ENCODE results near the gene SEC14L6. TPM values are rescaled to one million over a fixed set of nuclear protein-coding genes. Genes with fewer than 3 reads are reported as not detected.

The SEC14L6 gene
- polyA plus RNA-seq, 1 donor (not counting 4 experiments of a cell fraction or from before 2014, with no cell fraction given) = not detected

DNA sequence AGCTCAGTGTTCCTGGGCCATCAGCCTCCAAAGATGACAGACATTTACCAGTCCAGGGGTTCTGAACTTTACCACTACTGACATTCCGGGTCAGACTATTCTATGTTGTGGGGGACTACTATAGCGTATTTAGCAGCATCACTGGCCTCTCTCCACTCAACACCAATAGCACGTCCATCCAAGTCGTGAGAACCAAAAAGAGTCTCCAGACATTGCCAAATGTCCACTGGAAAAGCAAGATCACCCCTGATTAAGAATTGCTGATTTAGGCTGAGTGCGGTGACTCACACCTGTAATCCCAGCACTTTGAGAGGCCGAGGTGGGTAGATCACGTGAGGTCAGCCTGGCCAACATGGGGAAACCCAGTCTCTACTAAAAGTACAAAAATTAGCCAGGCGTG is 39.9 kb upstream of the SEC14L6 start:
- Histone ChIP-seq H3K27ac (ENCODE audit: control insufficient read depth, insufficient read depth, low read length) (no peak overlapping the region), H3K4me1 (ENCODE audit: control insufficient read depth, extremely low read depth, insufficient read depth, low read length) (peaks cover 10% of the 10 kb centered on the region), H3K79me2 (ENCODE audit: control insufficient read depth, insufficient read depth, low read length) (peaks cover 34% of the 10 kb centered on the region), H3K4me2 (ENCODE audit: control insufficient read depth, extremely low read depth, insufficient read depth, low read depth, low read length) (no peak overlapping the region), H2AFZ (ENCODE audit: control insufficient read depth, low read length) (no peak overlapping the region), H3K4me3 (ENCODE audit: control insufficient read depth in 2 of 3, extremely low read depth in 1 of 3, insufficient read depth in 2 of 3, low read depth in 1 of 3, low read length in 3 of 3) (no peak overlapping the region), H3K27me3 (ENCODE audit: control insufficient read depth, extremely low read depth, insufficient read depth, low read length) (no peaks in the 10 kb centered on the region), H3K9ac (ENCODE audit: control insufficient read depth, extremely low read depth, insufficient read depth, low read length) (no peak overlapping the region), H4K20me1 (ENCODE audit: control insufficient read depth, extremely low read depth, insufficient read depth, low read length) (no peaks in the 10 kb centered on the region), H3K9me3 (ENCODE audit: control insufficient read depth, low read depth, low read length) (no peaks in the 10 kb centered on the region), H3K36me3 (ENCODE audit: control insufficient read depth in 2 of 2, extremely low read depth in 1 of 2, insufficient read depth in 2 of 2, low read length in 2 of 2) (peaks cover 62% of the 10 kb centered on the region in 2 experiments), H3K9me1 (ENCODE audit: control insufficient read depth, extremely low read depth, insufficient read depth, low read length) (no peaks in the 10 kb centered on the region)
- TF ChIP-seq, protein P1, sequence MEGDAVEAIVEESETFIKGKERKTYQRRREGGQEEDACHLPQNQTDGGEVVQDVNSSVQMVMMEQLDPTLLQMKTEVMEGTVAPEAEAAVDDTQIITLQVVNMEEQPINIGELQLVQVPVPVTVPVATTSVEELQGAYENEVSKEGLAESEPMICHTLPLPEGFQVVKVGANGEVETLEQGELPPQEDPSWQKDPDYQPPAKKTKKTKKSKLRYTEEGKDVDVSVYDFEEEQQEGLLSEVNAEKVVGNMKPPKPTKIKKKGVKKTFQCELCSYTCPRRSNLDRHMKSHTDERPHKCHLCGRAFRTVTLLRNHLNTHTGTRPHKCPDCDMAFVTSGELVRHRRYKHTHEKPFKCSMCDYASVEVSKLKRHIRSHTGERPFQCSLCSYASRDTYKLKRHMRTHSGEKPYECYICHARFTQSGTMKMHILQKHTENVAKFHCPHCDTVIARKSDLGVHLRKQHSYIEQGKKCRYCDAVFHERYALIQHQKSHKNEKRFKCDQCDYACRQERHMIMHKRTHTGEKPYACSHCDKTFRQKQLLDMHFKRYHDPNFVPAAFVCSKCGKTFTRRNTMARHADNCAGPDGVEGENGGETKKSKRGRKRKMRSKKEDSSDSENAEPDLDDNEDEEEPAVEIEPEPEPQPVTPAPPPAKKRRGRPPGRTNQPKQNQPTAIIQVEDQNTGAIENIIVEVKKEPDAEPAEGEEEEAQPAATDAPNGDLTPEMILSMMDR (optimal IDR thresholded peaks at IDR 0.05 in 1 of 3, IDR thresholded peaks at IDR 0.05 in 1 of 3, conservative IDR thresholded peaks at IDR 0.05 in 1 of 3; ENCODE audit: extremely low read depth in 1 of 3, insufficient read depth in 2 of 3, low read length in 3 of 3) = no peak
- FAIRE-seq (no peak), DNase-seq (ENCODE audit: low read depth, low spot score) (no peak)
- dilution Hi-C loops (cut with MboI; ENCODE audit: extremely low pct_ligation_motif_present, low sequenced_read_pairs) = no loop called here

DNA sequence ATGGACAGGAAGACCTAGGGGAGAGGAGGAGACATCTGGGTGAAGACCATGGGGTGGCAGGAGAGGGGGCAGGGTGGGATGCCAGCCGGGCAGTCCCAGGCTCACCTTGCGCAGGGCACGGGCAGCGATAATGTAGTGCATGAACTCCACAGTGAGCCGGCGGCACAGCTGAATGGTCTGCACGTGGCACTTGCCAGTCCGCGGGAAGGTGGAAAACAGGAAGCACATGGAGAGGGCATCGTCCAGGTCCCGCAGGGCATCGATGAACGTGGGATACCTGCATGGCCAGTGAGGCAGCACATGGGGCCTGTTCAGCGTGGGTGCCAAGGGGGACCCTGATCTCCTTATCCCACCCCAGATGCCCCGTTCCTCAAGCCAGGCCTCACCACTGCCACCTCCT is 37.9 kb upstream of the SEC14L6 start:
- no peaks in the 10 kb centered on the region for H3K27me3 ChIP-seq (ENCODE audit: control insufficient read depth, extremely low read depth, insufficient read depth, low read length)
- peaks cover 14% of the 10 kb centered on the region for H3K79me2 ChIP-seq (ENCODE audit: control insufficient read depth, insufficient read depth, low read length)
- no peaks in the 10 kb centered on the region for H3K9me3 ChIP-seq (ENCODE audit: control insufficient read depth, low read depth, low read length)
- no peak overlapping the region for H3K4me2 ChIP-seq (ENCODE audit: control insufficient read depth, extremely low read depth, insufficient read depth, low read depth, low read length)
- dilution Hi-C loops (cut with MboI; ENCODE audit: extremely low pct_ligation_motif_present, low sequenced_read_pairs) = no loop called here
- H3K4me3 ChIP-seq (ENCODE audit: control insufficient read depth in 2 of 3, extremely low read depth in 1 of 3, insufficient read depth in 2 of 3, low read depth in 1 of 3, low read length in 3 of 3) = no peak overlapping the region
- FAIRE-seq = no peak
- DNase-seq (ENCODE audit: low read depth, low spot score) = no peak
- H3K27ac ChIP-seq (ENCODE audit: control insufficient read depth, insufficient read depth, low read length) = no peak overlapping the region
- no peaks in the 10 kb centered on the region for H3K9me1 ChIP-seq (ENCODE audit: control insufficient read depth, extremely low read depth, insufficient read depth, low read length)
- no peak for TF ChIP-seq EZH2 (IDR thresholded peaks at IDR 0.05; ENCODE audit: low read length)
- TF ChIP-seq, protein P1 (optimal IDR thresholded peaks at IDR 0.05 in 1 of 3, IDR thresholded peaks at IDR 0.05 in 1 of 3, conservative IDR thresholded peaks at IDR 0.05 in 1 of 3; ENCODE audit: extremely low read depth in 1 of 3, insufficient read depth in 2 of 3, low read length in 3 of 3) = no peak
- no peak overlapping the region for H3K9ac ChIP-seq (ENCODE audit: control insufficient read depth, extremely low read depth, insufficient read depth, low read length)
- H4K20me1 ChIP-seq (ENCODE audit: control insufficient read depth, extremely low read depth, insufficient read depth, low read length) = no peaks in the 10 kb centered on the region
- H3K4me1 ChIP-seq (ENCODE audit: control insufficient read depth, extremely low read depth, insufficient read depth, low read length) = no peaks in the 10 kb centered on the region
- no peak overlapping the region for H2AFZ ChIP-seq (ENCODE audit: control insufficient read depth, low read length)
- H3K36me3 ChIP-seq (ENCODE audit: control insufficient read depth in 2 of 2, extremely low read depth in 1 of 2, insufficient read depth in 2 of 2, low read length in 2 of 2) = peaks cover 66 to 76% of the 10 kb centered on the region in 2 experiments
